NCI-H345 treated with DMSO at 0.1 percent for 48 hours (cell line): ENCODE results near the gene VPS51.
A peak's percentile ranks its signal among the peaks of the same experiment; 100 is the strongest.
"Not testable (repeated sequence)": the region's sequence is repeated elsewhere in the genome, so short reads cannot be mapped to it uniquely, and the experiment has no call there.

ENCODE experiments used
- DNase-seq: peaks from one replicate; lab custom pipeline; 2025; ENCODE audit not compliant: unreplicated experiment; lab: John Stamatoyannopoulos, UW

The VPS51 gene

DNA sequence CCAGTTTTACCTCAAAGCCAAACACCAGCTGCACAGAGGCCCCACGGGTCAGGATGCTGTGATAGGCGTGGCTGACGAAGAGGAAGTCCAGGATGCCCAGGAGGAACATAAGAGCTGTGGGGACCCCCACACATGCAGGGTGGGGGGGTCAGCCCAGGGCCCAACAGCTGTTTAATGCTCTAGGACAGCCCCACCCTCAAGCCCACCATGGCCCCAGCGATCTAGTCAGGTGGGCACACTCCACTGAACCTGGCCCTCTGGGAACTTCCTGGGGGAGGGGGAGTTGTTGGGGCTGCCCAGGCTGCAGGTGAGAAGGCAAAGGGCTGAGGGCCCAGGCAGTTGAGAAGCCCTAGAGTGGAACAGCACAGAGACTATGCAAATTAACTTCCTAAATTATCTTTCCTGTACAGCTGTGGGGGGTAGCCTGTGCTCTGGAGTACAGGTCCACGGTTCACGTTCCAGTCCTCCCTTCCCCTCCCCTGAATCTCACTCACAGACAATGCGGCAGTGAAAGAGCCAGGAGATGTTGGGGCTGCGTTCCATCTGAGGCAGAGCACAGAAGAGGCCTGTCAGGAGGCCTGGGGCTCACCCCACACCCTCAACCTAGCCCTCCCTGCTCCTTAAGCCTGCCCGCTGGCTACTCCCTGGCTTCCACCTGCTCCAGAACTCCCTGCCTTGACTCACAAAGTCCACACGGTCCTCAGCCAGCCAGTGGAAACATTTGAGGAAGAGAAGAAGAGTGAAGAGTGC lies 36.4 kb downstream of the VPS51 start:
- DNase-seq, result no peak

DNA sequence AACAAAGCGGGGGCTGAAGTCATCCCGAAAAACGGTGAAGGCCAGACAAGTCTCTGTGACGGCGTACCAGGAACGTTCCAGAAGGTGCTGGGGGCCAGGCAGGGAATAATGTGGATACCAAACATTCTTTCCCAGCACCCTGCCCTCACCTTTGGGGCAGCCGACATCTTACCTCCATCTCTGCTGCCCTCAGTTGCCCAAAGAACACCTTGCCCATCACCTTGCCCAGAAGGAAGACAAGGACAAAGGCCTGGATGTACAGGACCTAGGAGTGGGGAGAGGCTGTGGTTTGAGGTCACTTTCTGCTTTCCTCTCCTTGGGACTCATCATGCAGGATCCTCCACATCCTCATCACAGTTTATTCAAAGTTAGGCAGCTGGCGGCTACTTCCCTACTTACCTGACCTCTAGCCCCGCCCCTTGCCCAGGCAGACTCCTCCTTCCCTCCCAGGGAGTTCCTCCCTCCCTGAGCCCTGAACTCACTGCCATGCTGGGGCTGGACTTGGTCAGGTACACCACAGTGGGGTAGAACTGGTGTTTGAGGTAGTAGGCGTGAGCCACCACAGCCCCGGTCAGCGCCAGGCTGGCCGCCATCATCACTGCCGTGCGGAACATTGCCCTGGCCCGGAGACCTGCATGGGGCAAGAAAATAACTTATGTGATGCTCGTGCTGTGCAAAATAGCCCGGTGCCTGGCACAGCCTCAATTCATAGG lies 37.1 kb downstream of the VPS51 start:
- no peak for DNase-seq

DNA sequence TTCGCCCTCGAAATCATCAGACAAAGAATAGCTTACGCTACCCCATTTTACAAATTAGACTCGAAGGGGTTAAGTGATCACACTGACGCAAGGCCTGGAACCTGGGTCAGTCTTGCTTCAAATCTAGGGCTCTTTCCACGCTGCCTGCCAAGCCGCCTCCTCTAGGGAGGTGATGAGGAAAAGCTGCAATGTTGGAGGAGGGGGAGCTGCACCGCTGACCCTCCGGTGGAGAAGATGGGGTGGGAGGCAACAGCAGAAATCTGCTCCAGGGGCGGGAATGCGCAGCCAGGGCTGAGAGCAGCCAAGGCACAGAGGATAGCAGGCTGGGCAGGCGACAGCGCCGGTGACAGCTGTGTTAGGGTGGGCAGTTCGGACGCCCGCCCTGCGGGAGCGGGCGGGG lies 37.7 kb downstream of the VPS51 start:
- no peak for DNase-seq

DNA sequence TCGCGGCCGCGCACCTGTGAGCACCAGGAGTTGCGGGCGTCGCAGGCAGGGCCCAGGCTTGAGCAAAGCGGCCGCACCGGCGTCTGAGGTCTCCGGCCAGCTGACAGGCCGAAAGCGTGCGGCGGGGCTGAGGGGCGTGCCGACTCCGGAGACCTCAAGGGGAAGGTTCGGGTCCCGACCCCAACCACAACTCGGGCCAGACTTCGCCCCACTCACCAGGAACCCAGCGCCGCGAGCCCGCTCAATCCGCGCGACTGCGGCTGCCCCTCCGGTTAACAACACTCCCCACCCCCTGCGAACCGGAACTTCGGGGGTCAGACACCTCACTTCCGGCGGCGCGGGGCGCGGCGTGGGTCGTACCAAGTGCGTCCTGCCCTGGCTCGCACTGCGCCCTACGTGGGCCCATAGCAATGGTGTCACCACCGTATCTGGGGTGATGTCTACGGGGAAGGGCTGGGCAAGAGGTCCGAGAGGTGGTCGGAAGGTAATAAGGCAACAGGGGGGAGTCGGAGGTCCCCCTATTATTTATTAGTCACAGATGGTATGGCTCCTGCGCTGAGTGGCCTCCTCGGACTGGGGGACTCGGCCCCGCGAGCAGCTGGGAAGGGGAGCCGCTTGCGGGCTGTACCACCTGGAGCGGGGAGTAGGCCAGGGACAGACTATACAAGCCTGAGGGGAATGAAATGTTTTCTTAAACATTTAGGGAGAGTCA lies 38.4 kb downstream of the VPS51 start, which contains the start of gene SYVN1:
Gene SYVN1 (minus strand): TSS at position 280 of the 712 bp plus-strand sequence. CDS start 918 bp downstream, outside the sequence.
- peak; percentile 99 for DNase-seq

DNA sequence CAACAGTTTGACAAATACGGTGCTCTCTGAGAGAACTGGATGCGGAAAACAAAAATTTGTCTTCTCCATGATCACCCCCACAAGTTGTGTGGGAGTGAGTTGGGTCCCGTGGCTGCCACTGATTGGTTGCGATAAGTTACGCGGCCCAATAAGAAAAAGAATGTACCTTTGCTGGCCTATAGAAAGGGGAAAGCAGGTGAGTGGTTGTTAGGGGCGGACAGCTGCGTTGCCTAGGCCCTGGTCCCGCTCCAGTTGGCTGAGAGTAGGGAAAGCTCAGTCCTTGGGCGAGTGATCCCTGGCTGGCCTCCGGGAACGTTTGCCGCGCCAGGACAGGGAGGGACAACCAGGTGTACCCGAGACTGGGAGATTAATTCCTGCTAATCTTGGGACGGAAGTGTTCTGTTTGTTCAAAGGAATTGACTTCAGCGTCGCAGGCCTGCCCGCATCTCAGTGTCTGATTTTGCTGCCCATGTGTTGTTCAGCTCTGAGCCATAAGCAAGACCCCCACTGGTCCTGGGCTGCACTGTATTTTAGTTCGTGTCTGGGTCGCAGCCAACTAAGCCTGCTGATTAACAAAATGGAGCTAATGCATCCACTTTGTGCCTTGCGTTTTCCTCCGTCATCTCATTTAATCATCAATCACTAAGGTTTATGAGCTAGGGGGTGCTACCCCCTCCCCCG lies 39.1 kb downstream of the VPS51 start:
- DNase-seq, result peak; percentile 99

DNA sequence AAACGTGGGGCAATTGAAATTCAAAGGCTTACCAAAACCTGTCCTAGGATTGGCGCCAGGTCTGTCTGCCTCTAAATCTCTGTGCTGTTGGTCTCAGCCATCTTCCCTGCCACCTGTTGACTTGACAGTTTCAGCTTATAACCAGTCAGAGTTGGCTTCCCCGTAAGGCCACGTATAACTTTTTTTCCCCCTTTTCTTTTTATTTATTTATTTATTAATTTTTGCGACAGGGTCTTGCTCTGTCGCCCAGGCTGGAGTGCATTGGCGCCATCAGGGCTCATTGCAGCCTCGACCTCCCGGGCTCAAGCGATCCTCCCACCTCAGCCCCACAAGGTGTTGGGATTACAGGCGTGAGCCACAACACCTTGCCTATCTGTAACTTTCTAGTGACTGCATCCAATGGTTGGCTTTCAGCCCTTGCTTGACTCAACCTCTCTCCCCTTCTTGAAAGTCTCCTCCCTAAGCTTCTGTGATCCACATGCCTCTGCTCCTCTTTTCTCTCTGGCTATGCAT lies 39.7 kb downstream of the VPS51 start:
- no peak for DNase-seq

DNA sequence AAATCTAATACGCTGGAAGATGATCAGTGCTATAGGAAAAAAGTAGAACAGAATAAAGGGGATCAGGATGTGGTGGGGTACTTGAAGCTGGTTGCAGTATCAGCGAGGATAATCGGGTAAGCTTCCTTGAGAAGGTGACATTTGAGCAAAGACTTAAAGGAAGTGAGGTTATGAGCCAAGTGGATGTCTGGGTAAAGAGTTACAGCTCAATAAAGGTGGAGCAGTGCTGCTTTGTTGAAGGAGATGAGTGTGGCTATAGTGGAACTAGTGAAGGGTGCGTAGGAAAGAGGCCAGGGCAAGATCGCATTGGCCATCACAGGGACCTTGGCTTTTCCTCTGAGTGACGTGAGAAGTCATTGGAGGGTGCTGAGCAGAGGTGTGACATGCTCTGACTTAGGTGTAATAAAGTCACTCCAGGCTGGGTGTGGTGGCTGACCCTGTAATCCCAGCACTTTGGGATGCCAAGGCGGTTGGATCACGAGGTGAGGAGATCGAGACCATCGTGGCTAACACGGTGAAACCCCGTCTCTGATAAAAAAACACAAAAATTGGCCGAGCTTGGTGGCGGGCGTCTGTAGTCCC lies 40.6 kb downstream of the VPS51 start:
- no peak for DNase-seq

DNA sequence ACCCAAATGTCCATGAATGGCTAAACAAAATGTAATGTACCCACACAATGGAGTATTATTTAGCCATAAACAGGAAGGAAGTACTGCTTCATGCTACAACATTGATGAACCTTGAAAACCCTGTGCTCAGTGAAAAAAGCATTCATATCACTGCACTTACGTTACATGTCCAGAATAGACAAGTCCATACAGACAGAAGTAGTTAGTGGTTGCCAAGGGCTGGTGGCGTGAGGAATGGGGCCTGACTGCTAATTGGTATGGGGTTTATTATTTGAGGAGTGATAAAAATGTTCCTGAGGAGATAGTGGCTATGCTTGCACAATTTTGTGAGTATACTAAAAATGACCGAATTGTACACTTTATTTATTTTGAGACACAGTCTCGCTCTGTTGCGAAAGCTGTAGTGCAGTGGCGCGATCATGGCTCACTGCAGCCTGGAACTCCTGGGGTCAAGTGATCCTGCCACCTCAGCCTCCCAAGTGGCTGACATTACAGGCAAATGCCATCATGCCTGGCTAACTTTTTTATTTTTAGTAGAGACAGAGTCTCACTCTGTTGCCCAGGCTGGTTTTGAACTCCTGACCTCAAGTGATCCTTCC lies 46.0 kb downstream of the VPS51 start:
- DNase-seq, result no peak

DNA sequence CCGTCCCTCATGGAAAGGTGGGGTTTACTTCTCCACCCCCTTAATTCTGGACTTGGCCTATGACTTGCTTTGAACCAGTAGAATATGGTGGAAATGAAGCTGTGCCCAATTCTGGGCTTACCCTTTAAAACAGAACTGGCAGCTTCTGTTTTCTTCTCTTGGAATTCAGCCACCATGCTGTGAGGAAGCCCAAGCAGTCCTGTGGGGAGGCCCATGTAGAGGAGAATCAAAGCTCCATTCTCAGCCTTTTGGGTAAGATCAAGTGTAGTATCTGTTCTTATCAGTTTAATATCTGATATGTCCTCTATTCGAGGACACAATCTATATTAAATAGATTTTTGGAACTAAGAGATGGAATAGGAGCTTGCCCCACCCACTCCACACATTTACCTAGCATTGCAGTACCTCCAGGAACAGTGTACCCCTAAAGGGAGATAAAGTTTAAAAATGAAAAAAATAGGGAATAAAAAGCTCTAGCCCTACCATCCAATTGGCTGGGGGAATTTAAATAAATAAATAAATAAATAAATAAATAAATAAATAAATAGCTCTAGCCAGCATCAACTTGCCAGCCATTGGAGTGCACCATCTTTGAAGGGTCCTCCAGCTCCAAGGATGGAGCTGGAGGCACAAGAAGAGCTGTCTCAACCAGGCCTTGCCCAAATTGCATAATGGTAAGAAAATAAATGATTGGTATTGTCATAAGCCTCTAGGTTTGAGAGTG lies 51.5 kb downstream of the VPS51 start:
- DNase-seq, result no peak

DNA sequence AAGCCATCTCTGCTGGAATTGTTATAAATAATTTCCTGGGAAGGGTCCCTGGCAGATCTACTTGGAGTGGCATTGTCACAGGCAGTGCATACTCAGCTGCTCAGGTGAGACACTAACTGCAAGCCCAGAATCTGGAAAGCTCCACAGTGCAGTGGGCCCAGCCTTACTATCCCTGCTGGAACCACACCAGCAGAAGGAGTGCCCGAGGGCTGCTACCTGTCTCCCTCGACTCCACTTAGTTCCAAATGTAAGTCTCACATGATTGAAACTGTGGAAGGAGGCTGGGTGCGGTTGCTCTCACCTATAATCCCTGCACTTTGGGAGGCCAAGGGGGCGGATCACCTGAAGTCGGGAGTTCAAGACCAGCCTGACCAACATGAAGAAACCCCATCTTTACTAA lies 52.6 kb downstream of the VPS51 start:
- DNase-seq, result no peak

DNA sequence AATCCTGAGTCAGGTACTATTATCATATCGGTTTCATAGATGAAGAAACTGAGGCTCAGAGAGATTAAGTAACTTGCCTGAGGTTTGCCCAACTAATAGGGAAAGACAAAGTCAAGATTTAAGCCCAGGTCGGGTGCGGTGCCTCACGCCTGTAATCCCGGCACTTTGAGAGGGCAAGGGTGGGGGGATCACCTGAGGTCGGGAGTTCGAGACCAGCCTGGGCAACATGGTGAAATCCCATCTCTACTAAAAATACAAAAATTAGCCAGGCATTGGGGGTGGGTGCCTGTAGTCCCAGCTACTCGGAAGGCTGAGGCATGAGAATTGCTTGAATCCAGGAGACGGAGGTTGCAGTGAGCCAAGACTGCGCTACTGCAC lies 54.1 kb downstream of the VPS51 start:
- not testable (repeated sequence) for DNase-seq

DNA sequence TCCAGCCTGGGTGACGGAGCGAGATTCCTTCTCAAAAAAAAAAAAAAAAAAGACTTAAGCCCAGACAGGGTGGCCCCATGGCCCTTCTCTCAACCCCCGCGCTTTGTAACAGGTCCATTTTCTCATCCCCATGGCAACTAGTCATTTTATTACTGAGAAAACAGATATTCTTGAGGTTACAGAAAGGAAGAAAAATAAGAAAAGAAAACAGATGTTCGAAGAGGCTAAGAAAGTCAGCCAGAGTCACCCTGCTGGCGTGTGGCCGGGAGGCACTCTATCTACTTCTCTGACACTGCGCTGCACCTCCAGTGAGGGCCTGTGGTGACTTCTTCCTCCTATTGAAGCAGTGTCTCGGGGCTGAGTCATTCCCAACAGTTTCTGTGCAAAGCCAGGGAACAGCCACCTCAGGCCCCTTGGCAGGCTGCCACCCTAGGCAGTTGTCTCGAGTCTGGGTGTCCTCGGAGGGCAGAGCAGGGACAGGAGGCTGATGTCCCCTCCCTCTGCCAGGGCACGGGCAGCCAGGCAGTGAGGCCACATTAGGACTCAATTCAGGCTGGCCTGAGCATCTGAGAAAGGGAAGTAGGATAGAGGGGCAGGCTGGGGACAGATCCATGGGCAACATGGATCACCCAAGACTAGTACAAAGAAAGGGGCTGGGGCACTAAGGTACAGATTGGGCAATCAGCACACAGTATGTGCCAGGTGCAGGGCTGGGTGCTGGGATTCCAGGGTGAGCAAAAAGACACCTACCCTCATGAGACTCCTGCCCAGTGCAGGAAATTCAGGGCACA lies 54.7 kb downstream of the VPS51 start:
- no peak for DNase-seq

DNA sequence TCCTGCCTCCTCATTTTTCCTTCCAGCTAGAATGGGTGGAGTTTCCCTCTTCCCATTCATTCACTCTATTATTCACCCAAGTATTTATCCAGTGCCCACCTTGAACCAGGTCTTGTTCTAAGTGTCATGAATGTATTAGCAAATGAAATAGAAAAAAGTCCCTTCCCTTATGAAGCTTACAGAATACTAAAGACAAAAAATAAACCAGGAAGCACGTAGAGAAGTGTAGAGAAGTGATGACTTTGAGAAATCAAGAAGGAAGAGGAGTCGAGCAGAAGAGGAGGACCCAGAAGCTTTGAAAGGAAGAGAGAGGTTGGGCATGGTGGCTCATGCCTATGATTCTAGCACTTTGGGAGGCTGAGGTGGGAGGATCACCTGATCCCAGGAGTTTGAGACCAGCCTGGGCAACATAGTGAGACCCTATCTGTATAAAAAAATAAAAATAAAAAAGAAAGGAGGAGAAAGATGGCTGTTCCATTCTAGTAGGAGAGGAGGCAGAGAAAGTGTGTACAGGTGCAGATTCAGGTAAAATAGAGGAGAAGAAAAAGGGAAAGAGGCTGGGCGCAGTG lies 55.4 kb downstream of the VPS51 start:
- DNase-seq, result no peak

DNA sequence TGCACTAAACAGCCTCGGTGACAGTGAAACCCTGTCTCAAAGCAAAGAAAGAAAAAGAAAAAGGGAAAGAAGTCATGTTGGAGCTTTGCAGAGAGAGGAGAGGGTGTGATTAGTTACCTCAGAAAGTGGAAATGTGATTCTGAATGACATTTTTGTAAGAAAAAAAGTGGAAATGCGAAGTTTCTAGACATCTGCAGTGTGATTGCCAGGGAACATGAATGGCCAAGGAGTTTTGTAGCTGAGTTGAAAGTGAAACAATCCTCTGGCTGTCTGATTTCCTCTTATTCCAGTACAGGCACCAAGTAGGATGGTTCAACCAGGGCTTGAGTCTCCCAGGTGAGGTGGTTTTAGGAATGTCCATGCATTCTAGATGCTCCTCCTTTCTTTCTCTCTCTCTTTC lies 56.1 kb downstream of the VPS51 start:
- no peak for DNase-seq

DNA sequence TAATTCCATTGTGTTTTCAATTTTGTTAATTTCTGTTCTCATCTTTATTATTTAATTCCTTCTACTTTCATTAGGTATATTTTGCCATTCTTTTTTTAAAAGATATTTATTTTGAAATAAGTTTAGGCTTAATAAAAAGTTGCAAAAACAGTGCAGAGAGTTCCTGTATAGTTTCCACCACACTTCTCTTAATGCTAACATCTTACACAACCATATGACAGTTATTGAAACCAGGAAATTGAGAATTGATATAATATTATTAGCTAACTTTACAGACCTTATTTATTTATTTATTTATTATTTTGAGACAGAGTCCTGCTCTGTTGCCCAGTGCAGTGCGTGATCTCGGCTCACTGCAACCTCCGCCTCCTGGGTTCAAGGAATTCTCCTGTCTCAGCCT lies 60.2 kb downstream of the VPS51 start:
- no peak for DNase-seq

DNA sequence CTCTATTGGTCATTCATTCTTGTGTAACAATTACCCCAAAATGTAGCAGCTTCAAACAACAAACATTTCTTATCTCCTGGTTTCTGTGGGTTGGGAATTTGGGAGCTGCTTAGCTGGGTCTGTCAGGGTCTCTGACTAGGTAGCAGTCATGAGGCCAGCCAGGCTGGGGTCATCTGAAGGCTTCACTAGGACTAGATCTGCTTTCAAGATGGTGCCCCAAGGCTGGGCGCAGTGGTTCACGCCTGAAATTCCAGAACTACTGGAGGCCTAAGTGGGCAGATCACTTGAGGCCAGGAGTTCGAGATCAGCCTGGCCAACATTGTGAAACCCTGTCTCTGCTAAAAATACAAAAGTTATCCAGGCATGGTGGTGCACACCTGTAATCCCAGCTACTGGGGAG lies 60.9 kb downstream of the VPS51 start:
- no peak for DNase-seq

DNA sequence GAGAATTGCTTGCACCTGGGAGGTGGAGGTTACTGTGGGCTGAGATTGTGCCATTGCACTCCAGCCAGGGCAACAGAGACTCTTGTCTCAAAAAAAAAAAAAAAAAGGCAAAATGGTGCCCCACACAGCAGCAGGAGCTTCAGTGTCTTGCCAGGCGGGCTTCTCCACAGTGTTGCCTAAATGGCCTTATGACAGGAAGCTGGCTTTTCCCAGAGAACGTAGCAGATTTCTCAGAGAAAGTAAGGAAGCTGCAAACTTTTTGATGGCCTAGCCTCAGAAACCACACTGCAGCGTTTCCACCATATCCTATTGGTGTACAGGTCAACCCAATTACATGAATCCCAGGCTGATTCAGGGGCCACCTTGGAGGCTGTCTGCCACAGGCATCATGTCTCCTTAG lies 61.3 kb downstream of the VPS51 start:
- DNase-seq, result no peak

DNA sequence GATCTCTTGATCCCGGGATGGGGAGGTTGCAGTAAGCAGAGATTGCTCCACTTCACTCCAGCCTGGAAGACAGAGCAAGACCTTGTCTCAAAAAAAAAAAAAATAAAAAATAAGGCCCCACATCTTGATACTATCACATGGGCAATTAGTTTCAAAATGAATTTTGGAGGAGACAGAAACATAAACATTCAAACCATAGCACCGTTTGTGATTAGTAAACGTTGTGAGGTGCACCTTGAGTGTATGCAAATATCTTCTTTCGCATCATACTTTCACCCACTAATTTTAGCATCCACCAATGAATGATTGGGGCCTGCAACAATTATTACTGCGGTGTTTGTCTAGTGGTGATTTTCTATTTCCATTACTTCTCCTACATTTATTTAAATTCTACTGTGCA lies 63.0 kb downstream of the VPS51 start:
- DNase-seq, result no peak

DNA sequence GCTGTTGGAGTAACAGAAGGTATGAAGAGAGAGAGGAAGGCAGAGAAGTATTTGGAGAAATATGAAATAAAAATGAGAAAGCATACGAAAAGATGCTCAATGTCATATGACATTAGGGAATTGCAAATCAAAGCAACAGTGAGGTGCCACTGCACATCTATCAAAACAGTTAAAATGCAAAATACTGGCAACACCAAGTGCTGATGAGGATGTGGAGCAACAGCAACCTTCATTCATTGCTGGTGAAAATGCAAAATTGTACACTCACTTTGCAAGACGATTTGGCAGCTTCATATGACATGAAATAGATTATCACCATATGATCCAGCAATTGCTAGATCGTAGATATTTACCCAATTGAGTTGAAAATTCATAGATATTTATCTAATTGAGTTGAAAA lies 64.6 kb downstream of the VPS51 start:
- no peak for DNase-seq
